Activated CD8-positive, alpha-beta T cell treated with anti-CD3 and anti-CD28 coated beads, Interleukin-2, amount 10 ng/mL, durations not matched to agents 7 days and 5 days (primary cell): ENCODE data around the gene SCLT1. TPM values are rescaled to one million over a fixed set of nuclear protein-coding genes. Genes with fewer than 3 reads are reported as not detected.

Experiments
- ATAC-seq: fragments of 150-1000 bp; cut with Tn5 transposase; one replicate; pipeline ENCODE4 v1.10.0; 2021; ENCODE audit warnings: moderate library complexity
- CTCF ChIA-PET: fragments of 350-600 bp; sonication (Branson Sonifier 250); formaldehyde crosslinking; loops from one replicate; lab custom pipeline; 2021; ENCODE audit warnings: antibody characterized with exemption; lab: Charles Lee
- POLR2A ChIA-PET: fragments of 350-600 bp; sonication (Branson Sonifier 250); formaldehyde crosslinking; loops from one replicate; lab custom pipeline; 2021; ENCODE audit warnings: antibody characterized with exemption; lab: Charles Lee
- DNase-seq: peaks from one replicate; pipeline ENCODE4 v3.0.0-alpha.2; 2020
- H3K27ac Mint-ChIP-seq: one replicate; pipeline ENCODE4 v1.8.0; 2021; ENCODE audit warnings: mild to moderate bottlenecking, mixed read lengths
- H3K27me3 Mint-ChIP-seq: one replicate; pipeline ENCODE4 v1.8.0; 2021; ENCODE audit warnings: low read depth, mixed read lengths
- H3K36me3 Mint-ChIP-seq: one replicate; pipeline ENCODE4 v1.8.0; 2021; ENCODE audit warnings: low read depth, mixed read lengths
- H3K4me1 Mint-ChIP-seq: one replicate; pipeline ENCODE4 v1.8.0; 2021; ENCODE audit warnings: low read depth, mixed read lengths
- H3K4me3 Mint-ChIP-seq: one replicate; pipeline ENCODE4 v1.8.0; 2021; ENCODE audit warnings: mild to moderate bottlenecking, mixed read lengths
- H3K9me3 Mint-ChIP-seq: one replicate; pipeline ENCODE4 v1.8.0; 2022; ENCODE audit warnings: mixed read lengths; ENCODE audit not compliant: insufficient read depth
- total RNA-seq, 2 experiments: library from RNA; stranded (reverse); gene quantifications; one replicate each; pipeline ENCODE4 v1.2.3, GENCODE V29; 2021

Gene SCLT1
- total RNA-seq, 2 experiments from 2014 or later: 36.0 to 37.7 TPM

DNA sequence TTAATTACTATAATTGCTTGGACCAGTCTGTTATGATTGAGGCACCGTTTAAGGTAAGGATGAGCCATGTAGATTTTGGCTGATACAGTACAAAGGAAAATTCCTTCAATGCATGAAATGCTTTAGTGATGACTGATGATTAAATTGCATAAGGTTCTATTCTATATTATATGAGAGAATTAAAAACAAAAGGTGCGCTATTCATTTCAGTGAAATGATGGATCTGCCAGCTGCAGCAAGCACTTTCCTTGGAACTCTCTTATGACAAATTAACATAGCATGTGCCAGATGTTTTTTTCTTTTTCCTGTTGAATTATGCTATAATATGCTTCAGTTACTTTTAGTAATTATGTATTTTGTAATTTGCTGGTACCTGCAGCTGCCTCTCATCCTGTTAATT, 185.4 kb downstream of the SCLT1 start:
- peaks cover under 1% of the 10 kb centered on the region for H3K36me3 Mint-ChIP-seq
- no peak for DNase-seq
- H3K9me3 Mint-ChIP-seq: no peaks in the 10 kb centered on the region
- H3K27me3 Mint-ChIP-seq: no peaks in the 10 kb centered on the region
- no peak for ATAC-seq
- ChIA-PET POLR2A (no interaction called here), CTCF (no interaction called here)
- H3K4me3 Mint-ChIP-seq: no peak overlapping the region
- H3K27ac Mint-ChIP-seq: no peak overlapping the region
- H3K4me1 Mint-ChIP-seq: peaks cover 3% of the 10 kb centered on the region

DNA sequence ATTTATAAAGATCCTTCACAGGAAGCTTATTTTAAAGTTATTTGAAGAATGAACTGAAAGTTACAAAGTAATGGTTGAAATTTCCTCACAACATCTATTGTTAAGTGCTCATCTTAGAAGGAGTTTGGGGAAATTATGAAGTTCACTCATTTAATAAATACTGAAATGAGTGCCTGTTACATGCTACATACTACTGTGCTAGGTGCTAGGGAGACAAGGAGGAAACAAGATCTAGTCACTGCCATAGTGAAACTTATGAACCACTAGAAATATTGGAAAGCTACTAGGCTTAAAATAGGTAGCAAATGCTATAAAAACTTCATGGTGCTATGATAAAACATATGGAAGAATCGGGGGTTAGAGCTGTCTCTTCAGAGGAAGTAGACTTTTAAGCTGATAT, 186.8 kb downstream of the SCLT1 start:
- ATAC-seq: no peak
- ChIA-PET POLR2A (no interaction called here), CTCF (interaction anchor here (1.5 kb wide), 1 partner anchor 14 kb away, joined by 3 read pairs; no protein-coding TSS in a partner anchor)
- no peak overlapping the region for H3K27ac Mint-ChIP-seq
- peaks cover 5% of the 10 kb centered on the region for H3K36me3 Mint-ChIP-seq
- no peaks in the 10 kb centered on the region for H3K9me3 Mint-ChIP-seq
- no peaks in the 10 kb centered on the region for H3K27me3 Mint-ChIP-seq
- H3K4me1 Mint-ChIP-seq: peaks cover 3% of the 10 kb centered on the region
- no peak for DNase-seq
- no peak overlapping the region for H3K4me3 Mint-ChIP-seq

DNA sequence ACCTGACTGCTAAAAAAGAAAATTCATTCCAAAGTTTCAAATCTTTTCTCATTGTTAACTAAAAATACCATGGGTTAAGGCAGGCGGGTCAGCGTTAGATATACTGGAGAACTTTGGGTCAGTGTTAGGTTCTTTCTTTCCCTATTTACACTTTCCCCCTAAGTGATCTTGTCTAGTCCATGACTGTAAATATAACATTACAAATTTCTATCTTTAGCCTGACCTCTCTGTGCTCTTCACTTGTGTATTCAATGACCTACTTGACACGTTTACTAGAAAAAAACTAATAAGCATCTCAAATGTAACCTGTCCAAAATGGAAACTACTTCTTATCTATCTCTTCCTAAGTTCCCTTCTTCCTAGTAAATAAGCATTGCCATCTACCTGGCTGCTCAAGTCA, 188.5 kb downstream of the SCLT1 start:
- Mint-ChIP-seq H3K9me3 (no peaks in the 10 kb centered on the region), H3K27ac (no peak overlapping the region), H3K36me3 (peaks cover 7% of the 10 kb centered on the region), H3K4me1 (peaks cover 3% of the 10 kb centered on the region), H3K4me3 (no peak overlapping the region), H3K27me3 (no peaks in the 10 kb centered on the region)
- no peak for DNase-seq
- no peak for ATAC-seq
- ChIA-PET POLR2A (no interaction called here), CTCF (no interaction called here)

DNA sequence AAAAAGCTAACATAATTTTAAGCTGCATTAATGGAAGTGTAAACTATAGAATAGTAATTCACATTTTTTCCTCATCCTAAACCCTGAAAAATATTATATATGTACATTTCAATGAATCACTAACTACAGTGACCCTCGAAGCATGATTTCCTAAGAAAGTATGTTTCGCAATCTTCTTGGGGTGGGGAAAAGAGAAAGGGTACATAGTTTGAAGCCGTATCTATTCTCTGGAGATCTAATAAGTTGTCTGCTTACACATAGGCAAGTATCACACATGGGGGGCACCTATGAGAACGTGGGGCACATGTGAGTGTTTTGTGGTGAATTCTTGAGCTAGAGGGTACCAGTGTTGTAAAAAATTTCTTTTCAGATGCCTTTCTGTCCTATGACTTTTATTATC, 212.7 kb downstream of the SCLT1 start:
- ATAC-seq: no peak
- Mint-ChIP-seq H3K27ac (no peak overlapping the region), H3K9me3 (no peaks in the 10 kb centered on the region), H3K4me1 (peaks cover 9% of the 10 kb centered on the region), H3K27me3 (no peaks in the 10 kb centered on the region), H3K4me3 (no peak overlapping the region), H3K36me3 (peaks cover 19% of the 10 kb centered on the region)
- ChIA-PET POLR2A (no interaction called here), CTCF (no interaction called here)
- DNase-seq: no peak

DNA sequence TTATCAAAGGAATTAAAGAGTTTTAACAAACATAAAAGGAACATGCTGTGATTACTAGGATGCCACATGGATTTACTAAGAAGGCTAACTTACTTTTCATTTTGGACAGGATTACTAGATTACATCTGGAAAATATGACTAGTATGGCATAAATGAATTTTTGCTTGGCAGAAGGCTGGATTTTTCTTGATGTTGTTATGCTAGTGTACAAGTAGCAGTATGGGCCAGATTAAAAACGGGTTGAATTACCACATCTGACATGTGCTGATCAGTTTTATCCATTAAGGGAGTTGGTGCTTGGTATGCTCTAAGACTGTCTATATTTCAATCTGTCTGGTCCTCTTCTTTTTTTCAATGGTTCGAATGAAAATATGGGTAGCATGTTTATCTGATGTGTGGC, 213.4 kb downstream of the SCLT1 start:
- ChIA-PET POLR2A (no interaction called here), CTCF (no interaction called here)
- H3K9me3 Mint-ChIP-seq: no peaks in the 10 kb centered on the region
- H3K4me3 Mint-ChIP-seq: no peak overlapping the region
- H3K36me3 Mint-ChIP-seq: peaks cover 24% of the 10 kb centered on the region
- H3K27ac Mint-ChIP-seq: no peak overlapping the region
- DNase-seq (no peak), ATAC-seq (no peak)
- no peaks in the 10 kb centered on the region for H3K27me3 Mint-ChIP-seq
- H3K4me1 Mint-ChIP-seq: peaks cover 9% of the 10 kb centered on the region

DNA sequence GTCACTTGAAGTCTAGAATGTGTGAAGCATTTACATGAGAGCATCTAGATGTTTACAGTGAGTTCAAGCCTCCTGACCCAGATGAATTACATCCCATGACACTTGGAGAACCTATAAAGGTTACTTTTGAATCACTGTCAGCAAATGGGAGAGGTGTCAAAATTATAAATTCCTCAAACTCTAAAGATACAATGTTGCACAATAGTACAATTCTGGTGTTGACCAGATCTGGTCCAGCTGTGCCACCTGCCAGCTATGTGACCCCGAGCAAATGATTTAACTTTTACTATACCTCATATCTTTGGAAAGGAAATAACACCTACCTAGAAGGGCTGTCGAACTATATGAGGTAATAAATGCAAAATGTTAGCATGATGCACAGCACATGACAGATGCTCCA, 214.1 kb downstream of the SCLT1 start:
- H3K27ac Mint-ChIP-seq: no peak overlapping the region
- no peak for ATAC-seq
- no peak for DNase-seq
- no peaks in the 10 kb centered on the region for H3K9me3 Mint-ChIP-seq
- CTCF ChIA-PET: interaction anchor here (1.3 kb wide), 1 partner anchor 17 kb away, joined by 5 read pairs; no protein-coding TSS in a partner anchor
- POLR2A ChIA-PET: no interaction called here
- peaks cover 6% of the 10 kb centered on the region for H3K4me1 Mint-ChIP-seq
- H3K27me3 Mint-ChIP-seq: no peaks in the 10 kb centered on the region
- peaks cover 28% of the 10 kb centered on the region for H3K36me3 Mint-ChIP-seq
- no peak overlapping the region for H3K4me3 Mint-ChIP-seq

DNA sequence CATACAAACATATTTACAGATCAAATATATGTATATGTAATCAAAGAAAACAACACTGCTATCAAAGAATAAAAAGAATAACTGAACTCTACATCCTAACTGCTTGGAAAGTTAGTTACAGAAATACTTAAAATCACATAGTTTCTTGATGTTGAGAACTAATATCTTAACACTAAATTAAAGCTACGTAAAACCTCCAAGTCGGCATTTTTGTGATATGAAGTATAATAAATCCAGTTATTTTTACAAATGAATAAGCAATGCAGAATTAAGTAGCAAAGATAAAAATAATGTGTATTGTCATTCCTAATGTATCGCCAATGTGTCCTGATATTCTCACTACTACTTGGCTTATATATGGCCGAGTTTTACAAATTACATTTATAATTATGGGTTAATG, 215.4 kb downstream of the SCLT1 start:
- H3K9me3 Mint-ChIP-seq: no peaks in the 10 kb centered on the region
- peaks cover 28% of the 10 kb centered on the region for H3K36me3 Mint-ChIP-seq
- no peak overlapping the region for H3K27ac Mint-ChIP-seq
- H3K4me3 Mint-ChIP-seq: no peak overlapping the region
- ATAC-seq: no peak
- no peak for DNase-seq
- ChIA-PET POLR2A (no interaction called here), CTCF (interaction anchor here (1.3 kb wide), 1 partner anchor 16 kb away, joined by 5 read pairs; no protein-coding TSS in a partner anchor)
- no peaks in the 10 kb centered on the region for H3K27me3 Mint-ChIP-seq
- no peaks in the 10 kb centered on the region for H3K4me1 Mint-ChIP-seq

DNA sequence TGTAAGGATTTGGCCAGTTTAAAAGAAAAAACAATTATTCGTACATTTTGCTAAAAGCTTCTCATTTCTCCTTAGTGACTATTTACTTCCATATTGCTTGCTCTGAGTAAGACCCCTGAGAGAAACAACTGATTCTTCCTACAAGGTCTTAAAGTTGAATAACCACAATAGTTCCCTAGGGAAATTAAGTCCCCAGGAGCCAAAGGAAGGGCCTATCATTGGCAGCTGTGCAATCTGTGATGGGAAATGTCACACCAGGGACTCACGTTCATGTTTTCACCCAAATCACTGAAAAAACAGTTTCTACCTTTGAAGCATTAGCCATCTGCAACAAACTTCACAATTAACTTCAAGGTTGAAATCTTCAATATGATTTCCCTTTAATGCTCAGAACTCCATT, 217.1 kb downstream of the SCLT1 start:
- DNase-seq (no peak), ATAC-seq (no peak)
- Mint-ChIP-seq H3K36me3 (peaks cover 40% of the 10 kb centered on the region), H3K27ac (no peak overlapping the region), H3K27me3 (no peaks in the 10 kb centered on the region), H3K9me3 (no peaks in the 10 kb centered on the region), H3K4me3 (no peak overlapping the region), H3K4me1 (no peaks in the 10 kb centered on the region)
- ChIA-PET POLR2A (no interaction called here), CTCF (no interaction called here)

DNA sequence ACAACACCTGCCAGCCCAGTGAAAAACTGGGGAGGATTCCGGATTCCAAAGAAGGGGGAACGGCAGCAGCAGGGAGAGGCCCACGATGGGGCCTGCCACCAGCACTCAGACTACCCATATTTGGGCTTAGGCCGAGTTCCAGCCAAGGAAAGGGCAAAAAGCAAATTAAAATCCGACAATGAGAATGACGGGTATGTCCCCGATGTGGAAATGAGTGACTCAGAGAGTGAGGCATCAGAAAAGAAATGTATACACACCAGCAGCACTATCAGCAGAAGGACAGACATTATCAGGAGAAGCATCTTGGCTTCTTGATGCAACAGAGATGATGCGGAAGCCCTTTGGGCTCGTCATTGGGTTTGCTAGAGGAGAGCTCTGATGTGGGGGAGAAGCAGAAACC, 221.4 kb downstream of the SCLT1 start:
- Mint-ChIP-seq H3K27ac (no peak overlapping the region), H3K27me3 (no peaks in the 10 kb centered on the region), H3K9me3 (no peaks in the 10 kb centered on the region), H3K4me1 (no peaks in the 10 kb centered on the region), H3K36me3 (peaks cover 68% of the 10 kb centered on the region), H3K4me3 (no peak overlapping the region)
- CTCF ChIA-PET: no interaction called here
- ATAC-seq (no peak), DNase-seq (no peak)
- POLR2A ChIA-PET: interaction anchor here (1.5 kb wide), 1 partner anchor 60 kb away, joined by 6 read pairs; no protein-coding TSS in a partner anchor

DNA sequence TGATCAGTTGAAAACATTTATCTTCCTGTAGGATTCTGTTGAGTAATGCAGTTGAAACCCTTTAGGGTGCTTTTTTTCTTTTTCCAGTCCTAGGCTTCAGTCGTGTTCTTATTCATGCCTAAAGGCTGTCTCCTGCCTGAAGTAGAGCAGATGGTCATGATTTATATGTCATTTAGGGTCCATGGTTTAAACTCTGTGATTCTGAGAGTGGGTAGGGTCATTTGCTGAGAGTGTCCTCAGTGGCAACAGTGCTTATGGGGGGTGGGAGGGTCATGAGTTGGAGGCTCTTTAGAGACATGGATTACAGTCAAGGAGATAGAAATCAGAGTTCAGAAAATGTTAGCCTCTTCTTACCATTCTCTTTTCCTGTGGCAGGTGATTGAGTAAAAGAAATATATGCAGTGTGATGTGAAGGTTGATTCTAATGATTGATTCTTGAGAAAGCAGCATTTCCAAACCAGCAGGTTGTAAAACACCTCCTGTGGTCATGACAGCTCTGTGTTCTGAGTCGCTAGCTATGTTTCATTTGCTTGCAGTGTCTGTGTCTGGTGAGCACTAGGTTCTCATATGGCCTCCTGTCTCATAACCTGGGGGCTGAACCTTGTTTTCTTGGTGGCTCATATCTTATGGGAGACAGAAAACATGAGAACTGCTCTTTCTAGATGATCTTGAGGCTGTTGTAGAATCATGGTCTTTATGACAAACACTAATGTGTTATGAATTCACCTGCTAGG, 223.4 kb downstream of the SCLT1 start:
- Mint-ChIP-seq H3K4me1 (no peaks in the 10 kb centered on the region), H3K27me3 (no peaks in the 10 kb centered on the region), H3K36me3 (peaks cover 76% of the 10 kb centered on the region), H3K4me3 (no peak overlapping the region), H3K9me3 (no peaks in the 10 kb centered on the region), H3K27ac (peak overlapping the region; percentile 62)
- POLR2A ChIA-PET: no interaction called here
- DNase-seq (no peak), ATAC-seq (no peak)
- CTCF ChIA-PET: no interaction called here

DNA sequence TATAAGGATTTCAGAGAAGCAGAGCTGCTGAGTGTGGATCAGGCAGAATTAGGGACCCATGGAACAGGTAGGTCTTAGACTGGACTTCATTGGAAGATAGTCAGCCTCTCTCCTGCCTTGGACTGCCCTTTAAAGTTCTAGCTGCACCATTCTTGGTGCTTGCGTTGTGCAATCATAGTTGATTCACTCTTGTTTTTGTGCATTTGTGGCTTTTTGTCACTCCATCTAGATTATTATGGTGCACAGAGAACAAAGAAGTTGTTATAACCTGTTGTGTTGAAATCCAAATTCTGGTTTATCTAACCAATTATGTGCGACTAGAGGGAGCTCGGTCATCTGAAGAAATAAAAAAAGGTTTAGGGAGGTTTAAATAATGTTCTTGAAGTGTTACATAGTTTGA, 224.6 kb downstream of the SCLT1 start:
- Mint-ChIP-seq H3K27me3 (no peaks in the 10 kb centered on the region), H3K4me1 (no peaks in the 10 kb centered on the region), H3K4me3 (no peak overlapping the region), H3K36me3 (peaks cover 76% of the 10 kb centered on the region), H3K27ac (no peak overlapping the region), H3K9me3 (no peaks in the 10 kb centered on the region)
- no peak for ATAC-seq
- DNase-seq: no peak
- CTCF ChIA-PET: interaction anchor here (1.2 kb wide), 1 partner anchor 14 kb away, joined by 4 read pairs; no protein-coding TSS in a partner anchor
- POLR2A ChIA-PET: interaction anchor here (0.8 kb wide), 1 partner anchor 57 kb away, joined by 5 read pairs; no protein-coding TSS in a partner anchor

DNA sequence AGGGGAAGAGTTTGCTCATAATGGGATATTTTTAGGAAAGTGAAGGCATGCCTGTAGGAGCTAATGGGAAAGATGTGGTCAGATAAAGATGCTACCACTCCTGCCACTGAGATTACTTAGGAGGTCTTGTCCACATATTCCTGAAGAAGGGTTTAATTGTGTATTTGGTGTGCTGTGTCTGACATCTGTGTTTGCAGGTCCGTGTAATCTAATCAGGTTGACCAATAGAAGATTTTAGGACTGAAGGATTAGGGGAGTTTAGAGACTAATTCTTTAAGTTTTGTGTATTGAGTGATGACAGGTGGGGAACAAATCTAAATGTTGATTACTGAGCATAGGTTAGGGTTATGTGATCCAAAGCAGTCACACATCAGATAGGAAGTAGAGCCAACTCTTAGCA, 226.6 kb downstream of the SCLT1 start:
- Mint-ChIP-seq H3K4me3 (no peak overlapping the region), H3K27me3 (no peaks in the 10 kb centered on the region), H3K9me3 (no peaks in the 10 kb centered on the region), H3K36me3 (peaks cover 80% of the 10 kb centered on the region), H3K27ac (no peak overlapping the region), H3K4me1 (peaks cover 20% of the 10 kb centered on the region)
- ATAC-seq (no peak), DNase-seq (no peak)
- CTCF ChIA-PET: interaction anchor here (1.6 kb wide), 2 partner anchors 10 to 54 kb away, joined by 6 to 8 read pairs; no protein-coding TSS in a partner anchor
- POLR2A ChIA-PET: no interaction called here
